Pancreas (tissue), 10 donors: ENCODE results near the gene PHF21B. TPM values are rescaled to one million over a fixed set of nuclear protein-coding genes. Genes with fewer than 3 reads are reported as not detected.

Source experiments
- ATAC-seq, 4 donors: fragments of 200-7000 bp; cut with Tn5 transposase; one replicate each; pipeline versions ENCODE4 v1.8.0 to v1.9.1; 2020; ENCODE audit warnings: mild to moderate bottlenecking in 4 of 4, moderate library complexity in 4 of 4
- DNase-seq, 6 donors: peaks; one replicate each; pipeline ENCODE4 v3.0.0-alpha.2; 2020
- FAIRE-seq: peaks from 2 replicates; lab custom pipeline; 2012; peaks lifted over from hg19 to GRCh38; lab: Jason Lieb, UNC
- H3K27ac ChIP-seq, 4 donors: fragments of 200-600 bp; sonication (generic); 1 replicate in 3 of 4; 2 replicates in 1 of 4; pipeline versions ENCODE4 v1.5.0 to v1.8.0; 2020
- H3K27me3 ChIP-seq, 4 donors: fragments of 200-600 bp; one replicate each; pipeline ENCODE4 v1.8.0; 2021
- H3K36me3 ChIP-seq, 3 donors: fragments of 200-600 bp; sonication (generic) in 1 of 3; one replicate each; pipeline versions ENCODE4 v1.5.0 to v1.8.0; 2020 to 2021
- H3K4me1 ChIP-seq, 3 donors: fragments of 200-600 bp; one replicate each; pipeline ENCODE4 v1.8.0; 2021
- H3K4me3 ChIP-seq, 4 donors: fragments of 200-600 bp; sonication (generic) in 2 of 4; one replicate each; pipeline versions ENCODE4 v1.5.0 to v1.8.0; 2020 to 2021
- H3K9me3 ChIP-seq, 4 donors: fragments of 200-600 bp; one replicate each; pipeline ENCODE4 v1.8.0; 2021
- CTCF ChIP-seq, 4 donors: fragments of 200-600 bp; sonication (generic) in 3 of 4; IDR thresholded peaks; one replicate each; pipeline versions ENCODE4 v1.5.0 to v1.8.0; 2021; ENCODE audit warnings: antibody characterized with exemption in 4 of 4
- WGBS, 2 donors: extraction: QIAGEN DNeasy Blood & Tissue Kit; methylation state at CpG; one replicate each; pipeline ENCODE4 v1.1.7; 2013; 5-methylcytosine and 5-hydroxymethylcytosine counted together
- intact Hi-C, 3 donors: fragments of 100-400 bp; cut with DNase I; formaldehyde crosslinking; loops; one replicate each; pipeline versions ENCODE4 v1.11.1 to v1.14.2; 2022
- polyA plus RNA-seq, 2 donors: library from polyadenylated mRNA; stranded (reverse); fragments of 200-250 nt; gene quantifications; one replicate each; pipeline ENCODE4 v1.2.3, GENCODE V29; 2013
- total RNA-seq, 6 donors: library from RNA; stranded (reverse); fragmentation: NEBNext Ultra II Directional in 4 of 6; extraction: Animal tissue kit (Norgen Biotek cat#: 25700) in 4 of 6; gene quantifications; one replicate each; pipeline versions ENCODE4 v1.2.1 to v1.2.4, GENCODE V29; 2021 to 2023
- donor health status: healthy with polysubstance abuse.
- donor health status: DM: no; HTN: no; CAD: no; lungs with moderate emphysema.
- donor health status: DM: no; HTN: no; CAD: no.
- donor health status: control.
- donor health status: control.
- donor health status: Bipolar disorder and iron deficiency.
- donor health status: DM: yes; HTN: yes; CAD: no.
- donor health status: DM: no; HTN: no; CAD: no.
- donor health status: DM: no; HTN: no; CAD: no.
- donor health status: DM: yes; HTN: yes; CAD: no.

The PHF21B gene
- total and polyA plus RNA-seq, 8 donors, result 0.34 to 2.9 (median 0.57) TPM; not detected in 1

DNA sequence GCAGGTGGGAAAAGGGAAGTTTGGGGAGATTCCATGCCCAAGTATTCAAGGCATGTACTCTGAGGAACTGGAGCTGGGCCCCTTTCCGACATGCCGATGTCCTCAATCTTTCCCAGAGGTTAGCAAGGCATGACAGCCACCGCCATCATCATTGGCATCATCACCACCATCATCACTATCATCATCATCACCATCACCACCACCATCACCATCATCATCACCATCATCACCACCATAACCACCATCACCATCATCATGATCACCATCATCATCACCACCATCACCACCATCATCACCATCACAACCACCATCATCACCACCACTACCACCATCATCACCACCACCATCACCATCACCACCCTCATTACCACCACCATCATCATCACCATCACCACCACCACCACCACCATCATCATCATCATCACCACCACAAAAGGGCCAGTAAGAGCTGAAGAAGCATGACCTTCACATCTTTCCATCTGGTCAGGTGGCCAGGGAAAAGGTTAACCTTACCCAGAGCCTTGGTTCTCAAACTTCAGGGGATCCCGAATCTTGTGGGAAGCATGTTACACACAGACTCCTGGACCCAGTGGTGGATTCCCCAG, 25.8 kb downstream of the PHF21B start:
- ATAC-seq (no peak), FAIRE-seq (no peak), DNase-seq (no peak)
- Histone ChIP-seq H3K9me3 (no peaks in the 10 kb centered on the region), H3K4me1 (no peaks in the 10 kb centered on the region), H3K4me3 (no peak overlapping the region), H3K27me3 (no peaks in the 10 kb centered on the region), H3K27ac (no peak overlapping the region), H3K36me3 (no peaks in the 10 kb centered on the region)
- intact Hi-C loops, result no loop called here
- WGBS, 2 donors, result 78 to 93% methylated on average over 4 of the region's 4 CpGs
- TF ChIP-seq CTCF (IDR thresholded peaks at IDR 0.05), result no peak

GRCh38 chr22:44982445-44982844, 27.4 kb downstream of the PHF21B start:
- Histone ChIP-seq H3K27ac (no peak overlapping the region), H3K36me3 (no peaks in the 10 kb centered on the region), H3K4me3 (no peak overlapping the region), H3K27me3 (no peaks in the 10 kb centered on the region), H3K9me3 (no peaks in the 10 kb centered on the region), H3K4me1 (no peaks in the 10 kb centered on the region)
- no peak for TF ChIP-seq CTCF (IDR thresholded peaks at IDR 0.05)
- WGBS, 2 donors, result 52 to 63% methylated on average over 9 of the region's 9 CpGs
- intact Hi-C loops, result no loop called here
- FAIRE-seq (no peak), ATAC-seq (no peak), DNase-seq (no peak)

- no peaks in the 10 kb centered on the region for H3K27me3 ChIP-seq
- no peaks in the 10 kb centered on the region for H3K36me3 ChIP-seq
- no peaks in the 10 kb centered on the region for H3K9me3 ChIP-seq
- ATAC-seq (no peak), FAIRE-seq (no peak), DNase-seq (no peak)
- no peak overlapping the region for H3K4me3 ChIP-seq
- no peak for TF ChIP-seq CTCF (IDR thresholded peaks at IDR 0.05)
- intact Hi-C loops, result no loop called here
- WGBS, 2 donors, result 62 to 72% methylated on average over 11 of the region's 11 CpGs
- no peaks in the 10 kb centered on the region for H3K4me1 ChIP-seq
- no peak overlapping the region for H3K27ac ChIP-seq
Measured at GRCh38 chr22:44981857-44982256, 27.9 kb downstream of the PHF21B start.

GRCh38 chr22:44979154-44979553, 30.7 kb downstream of the PHF21B start:
- ATAC-seq (no peak), FAIRE-seq (no peak), DNase-seq (no peak)
- no peak for TF ChIP-seq CTCF (IDR thresholded peaks at IDR 0.05)
- no peaks in the 10 kb centered on the region for H3K9me3 ChIP-seq
- H3K4me1 ChIP-seq, result no peaks in the 10 kb centered on the region
- WGBS, 2 donors, result 27% methylated on average over 6 of the region's 6 CpGs
- H3K4me3 ChIP-seq, result no peak overlapping the region
- H3K27me3 ChIP-seq, result no peaks in the 10 kb centered on the region
- no peak overlapping the region for H3K27ac ChIP-seq
- intact Hi-C loops, result loop anchor here in 1 of 3 donors (10.0 kb wide), 1 partner anchor 116 kb away; no protein-coding TSS in a partner anchor
- H3K36me3 ChIP-seq, result no peaks in the 10 kb centered on the region
